Measurements from ENCODE around the gene ACADS.

ACADS gene, protein sequence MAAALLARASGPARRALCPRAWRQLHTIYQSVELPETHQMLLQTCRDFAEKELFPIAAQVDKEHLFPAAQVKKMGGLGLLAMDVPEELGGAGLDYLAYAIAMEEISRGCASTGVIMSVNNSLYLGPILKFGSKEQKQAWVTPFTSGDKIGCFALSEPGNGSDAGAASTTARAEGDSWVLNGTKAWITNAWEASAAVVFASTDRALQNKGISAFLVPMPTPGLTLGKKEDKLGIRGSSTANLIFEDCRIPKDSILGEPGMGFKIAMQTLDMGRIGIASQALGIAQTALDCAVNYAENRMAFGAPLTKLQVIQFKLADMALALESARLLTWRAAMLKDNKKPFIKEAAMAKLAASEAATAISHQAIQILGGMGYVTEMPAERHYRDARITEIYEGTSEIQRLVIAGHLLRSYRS

DNA sequence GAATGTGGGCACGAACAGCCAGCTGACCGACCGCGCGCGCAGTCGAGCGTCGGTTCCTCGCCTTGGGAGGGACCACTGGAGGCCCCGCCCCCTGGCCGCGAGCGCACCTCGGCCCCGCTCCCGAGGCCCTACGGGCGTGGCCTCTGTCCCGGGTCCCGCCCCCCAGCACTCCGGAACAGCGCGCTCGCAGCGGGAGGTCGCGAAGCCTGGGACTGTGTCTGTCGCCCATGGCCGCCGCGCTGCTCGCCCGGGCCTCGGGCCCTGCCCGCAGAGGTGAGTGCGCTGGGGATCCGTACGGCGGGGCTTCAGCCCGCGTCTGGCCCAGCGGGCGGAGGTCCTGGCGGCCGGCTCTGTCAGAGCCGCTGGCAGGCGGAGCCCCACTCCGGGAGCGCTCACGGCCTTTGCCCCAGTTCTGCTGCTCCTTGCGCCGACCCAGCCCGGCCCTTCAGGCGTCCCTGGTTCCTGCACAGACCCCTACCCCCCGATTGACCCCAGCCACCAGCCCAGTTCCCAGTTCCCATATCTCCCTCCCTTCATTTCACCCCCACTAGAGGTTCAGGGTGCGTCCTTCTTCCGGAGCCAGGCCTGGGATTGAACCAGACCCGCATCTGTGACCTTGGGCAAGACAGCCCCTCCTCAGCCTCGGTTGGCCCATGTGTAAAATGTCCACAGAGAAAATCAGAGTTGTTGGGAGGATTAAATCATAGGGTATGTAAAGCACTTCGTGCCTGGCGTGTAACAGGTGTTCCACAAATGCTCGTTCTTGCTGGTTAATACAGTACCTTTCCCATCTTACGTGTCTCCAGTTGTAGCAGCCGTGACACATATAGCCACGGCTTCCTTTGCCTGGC lies at the start of gene ACADS:
TSS of gene ACADS (plus strand) at position 168 of the 851 bp plus-strand sequence. CDS start at position 228, 60 bp downstream.
- peak; percentile 36 for DNase-seq

DNA sequence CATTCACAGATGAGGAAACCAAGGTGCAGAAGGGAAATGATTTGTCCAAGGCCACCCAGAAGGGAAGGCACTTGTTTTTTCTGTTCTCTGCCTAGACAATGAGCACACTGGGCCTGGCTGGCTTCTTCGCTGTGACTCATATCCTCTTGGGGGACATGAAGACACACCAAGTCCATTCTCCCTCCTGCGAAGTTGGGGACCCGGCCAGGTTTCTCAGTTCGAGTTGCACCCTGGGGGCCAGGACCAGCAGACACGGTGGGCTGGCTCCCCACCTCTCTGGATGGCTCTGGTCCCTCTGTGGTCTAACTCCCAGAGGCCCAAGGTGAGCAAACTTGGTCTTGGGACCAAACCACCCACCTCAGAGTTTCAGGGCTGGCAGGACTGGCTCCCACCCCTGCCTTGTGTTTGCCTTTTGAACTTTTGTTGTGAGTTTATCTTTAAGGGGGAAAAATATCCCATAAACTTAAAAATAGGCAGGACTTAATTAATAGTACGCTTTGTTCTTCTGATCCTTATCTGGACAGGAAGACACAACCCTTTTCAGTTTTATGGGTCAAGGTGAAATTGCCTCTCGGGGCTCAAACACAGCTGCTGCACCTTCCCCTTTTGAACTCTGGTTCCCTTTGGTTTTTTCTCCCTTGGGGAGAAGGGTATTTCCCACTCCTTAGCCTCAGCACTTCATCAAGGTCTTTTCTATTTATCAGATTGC lies 47.7 kb upstream of the ACADS start:
- no peak for DNase-seq

DNA sequence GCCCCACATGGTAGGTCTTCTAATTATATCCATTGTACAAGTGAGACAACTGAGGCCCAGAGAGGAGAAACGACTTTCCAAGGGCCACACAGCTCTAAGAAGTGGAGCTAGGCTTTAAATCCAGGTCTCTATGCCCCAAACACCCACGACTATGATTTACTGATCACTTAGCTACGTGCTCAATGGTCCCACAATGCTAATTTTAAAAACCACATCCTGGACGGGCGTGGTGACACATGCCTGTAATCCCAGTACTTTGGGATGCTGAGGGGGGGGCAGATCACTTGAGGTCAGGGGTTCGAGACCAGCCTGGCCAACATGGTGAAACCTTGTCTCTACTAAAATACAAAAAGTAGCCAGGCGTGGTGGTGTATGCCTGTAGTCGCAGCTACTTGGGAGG lies 47.1 kb upstream of the ACADS start:
- DNase-seq = no peak

DNA sequence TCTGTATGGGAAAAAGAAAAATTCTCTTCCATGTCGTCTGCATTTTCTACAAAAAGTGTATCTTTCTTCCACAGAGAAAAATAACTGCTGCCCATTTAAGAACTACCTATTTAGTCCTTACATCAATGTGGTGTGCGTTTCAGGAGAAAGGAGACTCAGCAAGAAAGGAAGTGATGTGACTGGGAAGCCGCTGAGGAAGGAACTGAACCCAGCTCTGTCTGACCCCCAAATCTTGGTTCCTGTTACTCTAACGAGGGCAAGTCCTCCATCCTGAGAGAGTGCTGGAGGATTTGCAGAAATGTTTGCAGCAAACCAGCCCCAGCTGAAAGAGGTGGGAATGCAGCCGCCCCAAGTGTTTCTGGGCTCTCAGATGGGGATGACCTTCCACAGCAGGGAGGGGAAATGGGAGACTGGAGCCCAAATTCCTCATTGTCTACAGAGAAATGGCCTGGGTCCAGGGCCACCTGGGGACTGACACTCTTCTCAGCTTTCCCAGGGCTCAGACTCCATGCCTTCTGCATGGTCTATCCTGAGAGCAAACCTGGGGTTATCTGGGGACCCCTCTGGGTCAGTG lies 45.4 kb upstream of the ACADS start:
- no peak for DNase-seq

DNA sequence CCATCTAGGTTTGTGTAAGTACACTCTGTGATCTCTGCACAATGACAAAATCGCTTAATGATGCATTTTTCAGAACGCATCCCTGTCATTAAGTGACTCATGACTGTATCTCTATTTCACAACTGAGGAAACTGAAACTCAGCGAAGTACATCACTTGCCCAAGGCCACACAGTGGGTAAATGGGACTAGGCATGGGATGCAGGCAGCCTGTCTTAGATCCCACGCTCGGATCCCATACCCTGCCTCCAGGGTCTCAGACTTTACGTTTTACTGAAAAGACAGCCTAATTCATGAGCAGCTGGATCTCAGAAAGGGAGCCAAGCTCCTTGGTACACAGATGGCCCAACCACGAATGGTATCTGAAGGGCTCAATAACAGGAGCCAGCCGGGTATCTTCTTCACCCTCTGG lies 41.1 kb upstream of the ACADS start:
- DNase-seq = no peak

DNA sequence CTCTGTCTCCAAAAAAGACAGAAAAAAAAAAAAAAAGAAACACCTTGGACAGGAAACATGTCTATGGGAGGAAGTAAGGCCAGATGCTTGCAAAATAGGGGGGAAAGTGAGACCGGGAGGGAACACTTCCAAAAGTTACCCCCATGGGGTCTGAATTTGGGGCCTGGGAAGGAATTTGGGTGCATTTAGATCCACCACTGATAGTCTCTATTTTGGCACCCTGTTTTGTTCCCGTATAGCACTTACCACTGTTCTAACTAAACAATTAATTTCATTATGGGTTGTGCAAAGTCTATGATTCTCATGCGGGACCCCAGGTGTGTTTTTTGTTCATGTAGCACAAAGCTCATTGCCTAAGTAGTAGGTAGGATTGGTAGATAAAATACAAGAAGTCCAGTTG lies 40.1 kb upstream of the ACADS start:
- no peak for DNase-seq

DNA sequence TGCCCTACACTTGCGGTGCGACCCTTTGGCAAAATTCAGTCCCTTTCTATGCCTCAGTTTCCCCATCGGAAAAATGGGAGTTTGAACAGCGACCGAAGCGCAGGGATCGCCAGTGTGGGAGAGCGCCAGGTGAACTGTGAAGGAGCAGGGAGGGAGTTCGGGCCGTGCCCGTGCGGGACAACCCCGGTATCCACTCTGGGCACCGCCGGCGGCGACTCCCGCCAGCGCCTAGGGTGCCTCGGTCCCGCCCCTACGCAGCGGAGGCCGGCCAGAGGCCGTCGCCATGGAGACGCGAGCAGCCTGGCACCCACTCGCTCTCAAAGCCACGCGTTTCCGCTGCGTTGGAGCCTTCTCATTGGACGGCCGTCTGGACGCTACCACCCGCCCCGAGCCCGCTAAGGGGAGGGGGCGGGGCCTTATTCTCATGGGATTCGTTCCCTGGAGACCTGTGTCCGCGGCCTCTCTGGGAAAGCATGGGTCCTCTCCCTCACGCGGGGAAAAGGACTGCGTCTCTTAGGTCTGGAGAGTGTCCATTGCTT lies 39.4 kb upstream of the ACADS start:
- peak; percentile 59 for DNase-seq

DNA sequence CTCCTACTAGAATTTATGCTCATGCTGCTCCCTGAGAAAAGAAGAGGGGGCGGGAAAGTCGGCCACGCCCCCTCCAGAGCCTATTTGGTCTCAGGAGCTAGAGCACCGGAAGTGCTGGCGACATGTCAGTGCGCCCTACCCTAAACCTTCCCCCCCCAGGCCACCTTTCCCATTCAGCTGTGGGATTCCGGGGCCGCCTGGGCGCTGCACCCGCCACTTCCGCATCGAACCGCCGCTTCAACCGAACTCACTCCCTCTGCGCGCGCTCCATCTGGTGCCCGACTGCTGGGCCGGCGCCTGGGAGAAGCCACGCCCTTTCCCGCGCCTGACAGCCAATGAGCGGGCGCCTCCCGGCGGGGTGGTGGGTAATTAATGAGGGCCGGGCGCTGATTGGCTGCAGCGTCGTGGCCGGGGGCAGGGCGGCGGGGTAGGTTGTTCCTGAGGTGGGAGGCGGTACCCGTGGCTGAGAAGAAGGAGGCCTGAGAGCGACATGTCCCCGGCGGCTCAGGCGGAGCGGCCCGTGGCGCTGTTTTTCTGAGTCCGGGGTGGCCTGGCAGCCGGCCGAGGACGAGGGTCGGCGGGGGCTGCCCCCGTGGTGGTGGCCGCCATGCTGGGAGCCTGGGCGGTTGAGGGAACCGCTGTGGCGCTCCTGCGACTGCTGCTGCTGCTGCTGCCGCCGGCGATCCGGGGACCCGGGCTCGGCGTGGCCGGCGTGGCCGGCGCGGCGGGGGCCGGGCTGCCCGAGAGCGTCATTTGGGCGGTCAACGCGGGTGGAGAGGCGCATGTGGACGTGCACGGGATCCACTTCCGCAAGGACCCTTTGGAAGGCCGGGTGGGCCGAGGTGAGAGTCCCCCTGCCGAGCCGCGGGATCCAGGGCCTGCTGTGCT lies 38.7 kb upstream of the ACADS start, which contains the start of gene MLEC:
TSS of gene MLEC (plus strand) at position 460 of the 888 bp plus-strand sequence. CDS start at position 608, 148 bp downstream.
- DNase-seq = peak; percentile 94

DNA sequence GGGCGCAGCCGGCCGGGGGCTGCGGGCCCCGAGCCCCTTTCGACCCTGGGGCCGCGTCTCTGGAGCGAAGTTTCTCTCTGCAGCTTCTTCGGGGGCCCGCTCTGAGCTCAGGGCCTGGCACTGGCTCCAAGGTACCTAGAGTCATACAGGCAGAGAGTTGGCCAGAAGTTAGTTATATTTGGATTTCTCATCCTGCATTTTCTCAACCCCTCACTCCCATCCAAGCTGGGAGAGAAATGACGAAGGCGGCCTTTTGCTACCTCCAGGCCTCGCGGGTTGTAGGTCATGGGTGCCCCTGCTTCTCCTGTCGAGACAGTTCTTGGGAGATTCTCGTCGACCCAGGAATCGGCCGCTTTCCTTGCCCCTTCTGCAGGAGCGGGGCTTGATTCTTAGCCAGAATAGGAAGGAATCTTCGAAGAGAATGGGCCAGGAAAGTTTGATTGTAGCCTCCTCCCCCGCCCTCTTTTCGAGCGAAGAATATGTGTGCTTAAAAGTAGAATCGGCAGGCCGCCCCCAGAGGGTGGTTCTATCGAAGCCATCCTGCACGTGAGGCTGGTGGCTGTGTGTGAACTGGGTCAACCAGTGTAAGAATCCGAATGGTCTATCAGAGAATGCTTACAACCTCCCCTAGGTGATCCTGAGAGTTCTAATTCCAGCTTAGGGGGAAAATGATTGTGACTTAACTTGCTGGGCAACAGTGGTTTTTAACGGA lies 37.9 kb upstream of the ACADS start:
- no peak for DNase-seq

DNA sequence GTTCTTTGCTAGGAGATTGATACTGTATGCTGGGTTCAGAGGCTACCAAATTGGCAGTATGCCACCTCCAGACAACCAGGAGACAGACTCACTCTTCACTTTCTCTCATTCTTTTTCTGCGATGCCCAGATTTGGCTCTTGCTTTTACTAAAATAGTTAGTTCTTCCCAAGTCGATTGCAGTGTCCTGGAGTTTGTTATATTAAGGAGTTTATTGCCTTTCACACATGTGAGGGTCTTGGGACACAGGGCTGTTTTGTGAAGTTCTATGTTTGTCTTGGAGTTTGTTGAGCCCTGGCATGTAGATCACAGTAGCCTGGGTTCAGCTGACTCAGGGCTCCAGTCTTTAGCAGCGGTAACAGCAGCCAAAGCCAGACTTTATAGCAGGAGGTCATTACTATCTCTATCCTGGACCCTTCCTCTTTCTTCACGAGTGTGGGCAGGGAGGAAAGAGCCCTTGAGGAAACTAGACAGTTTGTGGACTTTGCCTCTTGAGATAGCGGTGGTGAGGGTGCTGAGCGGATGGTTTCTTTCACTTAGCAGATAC lies 37.0 kb upstream of the ACADS start:
- no peak for DNase-seq

DNA sequence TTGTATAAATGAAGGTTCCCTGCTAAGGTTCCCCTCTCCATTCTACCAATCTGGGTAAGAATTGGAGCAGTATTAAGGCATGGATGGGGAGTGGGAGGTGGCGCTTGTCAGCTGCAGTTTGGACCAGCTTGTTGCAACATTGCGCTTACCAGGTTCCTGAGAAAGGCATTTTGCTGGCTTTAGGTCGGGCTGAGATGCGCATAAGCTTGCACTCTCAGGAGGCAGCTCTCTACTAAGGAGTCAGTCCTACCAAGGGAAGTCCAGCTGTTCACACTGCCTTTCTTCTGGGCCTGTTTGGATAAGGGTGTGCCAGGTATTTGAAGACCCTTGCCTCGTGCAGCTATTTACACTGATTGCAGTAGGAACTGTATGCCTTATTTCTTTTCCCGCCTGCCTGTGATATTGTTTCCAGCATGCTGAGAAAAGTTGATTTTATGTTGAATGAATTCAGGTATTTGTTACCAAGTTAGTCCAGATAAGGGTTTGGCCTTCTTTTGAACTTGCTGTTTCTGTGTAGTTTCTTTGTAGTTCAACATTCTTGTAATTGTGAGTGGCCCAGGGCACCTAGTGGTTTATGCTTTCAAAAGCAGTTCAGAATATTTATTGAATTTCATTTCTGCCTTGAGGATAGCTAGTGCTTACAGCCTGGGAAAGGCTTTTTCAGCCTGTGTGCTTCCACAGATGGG lies 36.1 kb upstream of the ACADS start:
- no peak for DNase-seq

DNA sequence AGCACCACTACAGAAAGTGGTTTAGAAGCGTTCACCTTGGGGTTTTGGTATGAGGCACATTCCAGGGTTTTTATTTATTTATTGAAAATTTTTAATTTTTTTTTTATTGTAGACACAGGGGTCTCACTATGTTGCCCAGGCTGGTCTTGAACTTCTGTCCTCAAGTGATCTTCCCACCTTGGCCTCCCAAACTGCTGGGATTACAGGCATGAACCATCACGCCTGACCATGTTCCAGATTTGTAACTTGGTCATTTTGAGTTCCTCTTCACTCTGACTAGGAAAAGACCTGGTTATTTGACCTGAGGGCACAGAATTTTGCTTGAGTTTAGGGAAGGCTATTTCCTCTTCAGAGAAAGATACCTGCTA lies 35.6 kb upstream of the ACADS start:
- DNase-seq = no peak

DNA sequence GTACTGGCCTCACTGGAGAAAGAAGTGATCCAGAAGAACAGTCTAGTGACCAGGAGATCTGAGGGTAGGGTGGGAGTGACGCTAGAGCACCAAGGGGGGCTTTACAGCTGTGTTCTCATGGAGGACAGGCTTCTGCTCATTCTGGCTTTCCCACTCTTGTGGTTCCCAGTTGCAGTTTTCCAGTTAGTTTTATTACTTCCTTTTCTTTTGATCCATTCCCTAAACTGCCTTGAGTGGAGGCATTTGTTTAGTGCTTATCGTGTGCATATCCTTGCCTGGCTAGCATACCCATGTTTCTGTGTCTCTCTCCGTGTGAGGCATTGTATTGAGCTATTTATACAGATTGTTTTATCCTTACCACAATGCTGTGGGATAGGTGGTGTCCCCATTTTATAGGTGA lies 34.6 kb upstream of the ACADS start:
- no peak for DNase-seq

DNA sequence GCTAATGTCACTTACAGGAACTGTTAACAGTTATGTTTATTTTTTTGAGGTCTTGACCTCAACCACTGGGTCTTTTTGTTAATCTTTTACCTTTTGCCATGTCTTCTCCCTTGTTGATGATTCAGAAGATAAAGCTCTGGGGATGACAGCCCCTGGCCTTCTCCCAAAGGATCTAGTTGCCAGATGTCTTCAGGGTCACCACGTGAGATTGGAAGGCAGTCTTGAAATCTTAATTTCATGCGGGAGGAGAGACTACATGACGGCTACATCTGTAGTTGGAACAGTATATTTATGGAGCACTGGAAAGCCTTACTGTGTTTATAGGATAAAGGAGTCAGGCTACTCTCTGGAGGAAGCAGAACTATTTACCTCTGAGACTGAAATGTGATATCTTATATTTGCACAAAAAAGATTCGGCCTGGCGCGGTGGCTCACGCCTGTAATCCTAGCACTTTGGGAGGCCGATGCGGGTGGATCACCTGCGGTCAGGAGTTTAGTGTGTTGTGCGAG lies 33.0 kb upstream of the ACADS start:
- no peak for DNase-seq

DNA sequence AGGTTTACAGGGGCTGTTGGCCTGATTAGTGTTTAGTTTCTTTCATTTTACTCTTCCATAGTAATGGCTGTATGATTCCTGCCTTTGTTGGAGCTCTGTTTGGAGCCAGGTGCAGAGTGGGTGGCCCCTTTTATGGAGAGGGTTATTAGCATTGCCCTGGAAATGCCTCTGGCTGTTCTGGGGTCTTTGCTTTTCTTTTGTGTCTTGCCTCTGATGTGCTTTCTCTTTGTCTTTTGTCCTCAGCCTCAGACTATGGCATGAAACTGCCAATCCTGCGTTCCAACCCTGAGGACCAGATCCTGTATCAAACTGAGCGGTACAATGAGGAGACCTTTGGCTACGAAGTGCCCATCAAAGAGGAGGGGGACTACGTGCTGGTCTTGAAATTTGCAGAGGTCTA lies 31.8 kb upstream of the ACADS start:
- DNase-seq = no peak

DNA sequence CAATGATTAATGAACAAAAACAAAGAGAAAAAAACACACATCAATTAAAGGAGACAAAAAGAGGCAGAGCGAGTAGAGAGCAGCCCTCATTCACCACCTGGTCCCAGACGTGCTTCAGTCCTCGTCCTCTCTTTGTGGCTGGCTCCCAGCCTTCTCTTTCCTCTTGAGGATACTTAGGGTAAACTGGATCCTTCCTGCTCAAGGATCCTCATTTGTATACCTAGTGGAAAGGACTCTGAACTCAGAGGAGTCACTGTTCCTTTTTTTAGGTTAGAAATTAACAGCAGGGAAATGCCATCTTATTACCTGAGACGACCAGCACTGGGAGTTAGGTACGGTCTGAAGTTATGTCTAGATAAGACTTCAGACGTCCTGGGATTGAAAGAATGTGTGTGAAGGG lies 29.0 kb upstream of the ACADS start:
- DNase-seq = no peak

DNA sequence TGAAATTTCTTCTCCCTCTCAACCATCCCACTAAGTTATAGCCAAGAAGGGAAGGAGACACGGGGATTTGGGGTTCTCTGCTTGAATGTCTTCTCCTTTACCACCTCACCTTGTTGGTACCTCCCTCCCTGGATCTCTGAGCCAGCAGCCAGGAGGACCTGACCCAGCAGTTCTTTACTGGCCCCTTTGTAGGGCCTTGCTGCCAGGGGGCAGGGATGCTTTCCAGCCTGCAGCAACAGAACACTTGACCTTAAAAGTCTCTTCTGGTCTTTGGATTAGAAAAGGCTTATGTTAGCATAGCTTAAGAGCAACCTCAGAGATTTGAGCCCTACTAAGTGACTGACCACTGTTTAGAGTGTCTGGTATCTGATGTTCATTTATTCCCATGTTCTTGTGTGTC lies 28.3 kb upstream of the ACADS start:
- DNase-seq = no peak

DNA sequence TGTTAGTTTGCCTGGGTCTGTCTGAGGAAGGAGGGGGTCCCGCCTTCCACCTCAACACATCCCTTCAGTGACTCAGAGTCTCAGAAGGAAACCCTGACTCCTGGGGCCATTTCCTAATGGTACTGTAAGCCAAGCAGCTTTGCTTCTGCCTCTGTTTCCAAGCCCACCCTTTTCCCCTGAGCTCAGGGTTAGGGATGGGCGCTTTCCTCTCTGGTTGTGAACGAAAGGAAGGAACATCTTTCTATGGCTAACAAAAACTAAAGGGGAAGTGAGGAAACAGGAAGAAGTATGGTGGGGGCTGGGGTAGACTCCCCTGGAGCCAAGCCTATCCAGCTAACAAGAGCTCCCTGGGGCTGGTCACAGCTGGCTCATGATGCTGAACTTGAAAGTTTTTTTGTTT lies 27.0 kb upstream of the ACADS start:
- no peak for DNase-seq

DNA sequence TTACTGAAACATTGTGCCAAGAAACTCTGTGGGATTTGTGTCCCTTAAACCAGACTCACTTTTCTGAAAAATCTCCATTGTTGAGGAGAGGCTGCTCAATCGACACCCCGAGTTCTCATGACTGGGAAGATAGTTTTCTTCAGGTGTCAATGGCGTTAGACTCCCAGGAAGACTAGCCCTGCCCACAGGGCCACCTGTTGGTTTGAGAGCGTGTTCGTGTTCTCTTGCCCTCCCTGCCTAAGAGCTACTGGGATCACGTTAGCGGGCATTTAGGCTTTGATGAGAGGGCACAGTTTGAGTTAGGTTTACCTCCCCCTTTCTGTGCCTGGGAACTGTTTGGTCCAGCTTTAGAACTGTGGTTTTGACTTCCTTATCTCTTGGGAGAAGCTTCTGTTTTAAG lies 26.1 kb upstream of the ACADS start:
- DNase-seq = no peak

DNA sequence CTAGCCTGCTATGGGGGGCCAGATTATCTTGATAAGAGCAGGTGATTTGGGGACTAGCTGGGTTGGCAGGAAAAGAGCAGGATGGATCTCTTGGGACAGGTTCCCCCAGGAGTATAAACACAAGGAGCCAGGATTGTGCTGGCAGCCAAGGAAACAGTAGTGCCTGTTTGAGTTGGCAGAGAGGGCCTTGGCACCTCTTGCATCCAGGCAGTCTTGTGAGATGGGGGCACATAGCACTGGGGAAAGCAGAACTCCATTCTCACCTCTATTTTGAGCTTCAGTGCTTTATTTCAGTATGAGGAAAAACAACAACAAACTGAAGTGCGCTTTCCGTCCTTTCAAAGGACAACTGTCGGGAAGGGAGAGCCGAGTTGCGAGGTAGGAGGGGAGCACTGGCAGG lies 24.7 kb upstream of the ACADS start:
- DNase-seq = no peak

Data from NCI-H524 treated with DMSO at 0.1 percent for 48 hours (cell line).